Stimulated activated naive CD4-positive, alpha-beta T cell treated with Interleukin-2 at 50 U/mL for 16 hours (primary cell): Measurements from ENCODE around the gene ADGRL2.

Experiments used
- DNase-seq: peaks from one replicate; lab custom pipeline; 2025; lab: John Stamatoyannopoulos, UW

Gene ADGRL2

GRCh38 chr1:81800695-81801650, at the start of gene ADGRL2:
Gene ADGRL2 (plus strand): TSS chr1:81800934. CDS start chr1:81836985, 36,051 bp downstream.
- DNase-seq: no peak

DNA sequence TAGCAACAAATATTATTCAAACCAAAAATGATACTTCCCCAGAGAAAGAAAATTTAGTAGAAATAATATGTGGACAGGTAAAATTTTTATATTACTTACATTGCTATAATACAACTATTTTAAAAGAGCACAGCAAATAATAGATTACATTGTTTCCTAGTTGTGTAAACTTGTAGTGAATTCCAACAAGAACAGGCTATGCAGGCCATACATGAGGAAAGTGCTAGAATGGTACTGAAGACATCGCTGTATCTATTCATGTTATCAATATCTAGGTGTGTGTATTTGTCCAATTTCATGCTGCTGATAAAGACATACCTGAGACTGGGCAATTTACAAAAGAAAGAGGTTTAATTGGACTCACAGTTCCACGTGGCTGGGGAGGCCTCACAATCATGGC, 47.9 kb upstream of the ADGRL2 start:
- DNase-seq: no peak

DNA sequence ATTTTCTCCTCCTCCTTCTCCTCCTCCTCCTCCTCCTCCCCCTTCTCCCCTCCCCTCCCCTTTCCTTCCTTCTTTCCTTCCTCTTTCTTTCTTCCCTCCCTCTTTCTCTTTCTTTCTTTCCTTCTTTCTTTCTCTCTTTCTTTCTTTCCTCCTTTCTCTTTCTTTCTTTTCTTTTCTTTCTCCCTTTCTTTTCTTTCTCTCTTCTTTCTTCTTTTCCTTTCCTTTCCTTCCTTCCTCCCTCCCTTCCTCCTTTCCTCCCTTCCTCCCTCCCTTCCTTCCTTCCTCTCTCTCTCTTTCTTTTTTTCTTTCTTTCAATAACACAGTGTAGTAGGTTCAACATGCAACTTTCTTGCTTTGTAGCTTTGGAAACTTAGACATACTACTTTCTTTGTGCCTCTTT, 46.3 kb upstream of the ADGRL2 start:
- no peak for DNase-seq

DNA sequence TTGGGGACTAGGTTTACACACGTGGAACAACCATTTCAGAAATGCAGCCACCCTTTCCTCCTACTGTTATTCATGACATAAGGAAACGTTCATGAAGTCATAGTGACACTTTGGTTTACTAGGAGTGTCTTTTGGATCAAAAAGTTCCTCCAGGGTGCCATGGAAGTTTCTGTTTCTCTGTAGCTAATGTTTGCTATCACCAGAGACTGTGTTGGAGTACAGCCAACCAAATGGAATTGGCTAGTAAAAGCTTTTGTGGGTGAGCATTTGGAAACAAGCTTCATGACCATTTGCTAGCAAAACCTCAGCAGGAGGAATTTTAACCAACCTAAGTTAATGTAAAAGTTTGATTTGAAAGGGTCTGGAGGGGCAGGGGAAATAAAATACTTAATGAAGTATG, 43.9 kb upstream of the ADGRL2 start:
- DNase-seq: no peak

DNA sequence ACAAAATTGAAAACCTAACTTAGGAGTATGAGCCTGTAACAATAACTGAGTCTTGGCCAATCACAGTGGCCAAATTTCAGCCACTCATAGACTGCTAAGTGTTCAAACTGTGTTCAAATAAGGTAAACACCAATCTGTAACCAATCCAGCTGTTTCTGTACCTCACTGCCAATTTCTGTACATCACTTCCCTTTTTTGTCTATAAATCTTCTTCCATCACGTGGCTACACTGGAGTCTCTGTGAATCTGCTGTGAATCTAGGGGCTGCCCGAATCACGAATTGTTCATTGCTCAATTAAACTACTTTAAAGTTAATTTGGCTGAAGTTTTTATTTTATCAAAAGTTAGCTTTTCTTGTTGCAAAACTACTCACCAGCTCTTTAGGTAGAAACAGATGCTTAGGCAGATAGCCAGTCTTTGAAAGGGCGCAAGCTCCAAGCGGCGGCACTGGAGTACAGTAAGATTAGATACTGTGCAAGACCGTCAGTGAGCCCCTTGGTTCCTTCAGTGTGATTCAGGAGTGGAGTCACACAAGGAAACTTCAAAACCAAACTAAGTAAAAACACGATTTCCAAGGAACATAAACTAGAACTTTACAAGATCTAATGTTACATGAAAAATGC, 43.2 kb upstream of the ADGRL2 start:
- no peak for DNase-seq

DNA sequence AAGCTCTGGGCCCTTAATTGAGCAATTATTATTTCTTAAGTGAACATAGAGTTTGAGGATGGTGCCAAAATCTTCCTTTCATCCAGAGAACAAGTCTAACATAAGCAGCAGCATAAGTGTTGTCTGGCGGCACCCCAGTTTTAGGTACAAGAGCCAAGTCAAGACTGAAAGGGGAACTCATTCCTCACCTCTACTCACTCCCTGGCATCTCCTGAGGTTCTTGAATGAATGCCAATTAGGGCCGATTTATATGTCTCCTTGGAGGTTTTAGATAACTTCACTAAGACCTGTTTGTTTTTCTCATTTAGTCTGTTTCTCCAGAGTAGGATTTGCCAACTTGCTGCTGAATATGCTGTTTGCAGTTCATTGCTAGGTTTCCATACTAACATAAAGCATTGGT, 42.6 kb upstream of the ADGRL2 start:
- DNase-seq: no peak

DNA sequence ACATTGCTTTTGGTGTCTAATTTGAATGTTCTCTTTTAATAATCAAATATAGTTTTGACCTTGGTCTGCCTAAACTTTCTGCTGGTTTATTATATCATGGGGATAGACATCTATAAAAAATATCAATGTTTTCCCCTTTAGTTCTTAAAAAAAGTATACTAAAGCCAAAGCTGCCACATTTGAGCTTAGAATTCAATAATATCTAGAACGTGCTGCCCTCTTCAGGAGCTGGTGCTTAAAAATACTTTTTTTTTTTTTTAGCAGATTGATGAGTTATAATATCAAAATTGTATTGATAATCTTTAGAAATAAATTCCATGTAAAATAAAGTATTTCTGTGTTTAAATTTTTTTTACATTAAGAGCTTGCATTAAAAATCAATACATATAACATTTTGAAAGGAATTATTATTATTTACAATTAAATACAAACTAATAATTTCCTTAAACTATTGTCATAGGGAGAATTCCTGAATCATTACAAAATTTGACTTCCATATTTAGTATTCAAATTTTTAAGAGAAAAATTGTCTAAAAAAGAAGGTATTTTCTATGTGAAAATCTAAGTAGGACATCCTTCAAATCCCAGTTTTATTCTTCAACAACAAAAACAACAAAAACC, 40.1 kb upstream of the ADGRL2 start:
- DNase-seq: no peak

DNA sequence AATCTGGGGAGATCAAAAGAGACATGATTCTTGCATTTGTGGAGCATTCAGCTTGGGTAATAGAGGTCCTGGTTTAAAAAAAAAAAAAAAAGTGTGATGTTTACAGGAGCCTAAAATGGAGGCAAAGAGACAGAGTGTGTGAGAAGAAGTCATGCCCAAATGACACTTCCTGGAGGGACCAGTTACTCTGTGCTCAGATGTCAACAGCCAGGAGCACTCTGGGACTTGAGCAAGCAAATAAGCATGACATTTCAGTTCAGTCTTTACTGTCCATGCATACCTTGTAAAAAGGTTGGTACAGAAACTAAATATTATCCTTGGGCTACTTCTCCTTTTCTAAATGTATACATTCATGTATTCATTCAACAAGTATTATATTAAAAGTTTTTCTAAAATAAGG, 25.2 kb upstream of the ADGRL2 start:
- DNase-seq: no peak

GRCh38 chr1:81780705-81781454, 19.9 kb upstream of the ADGRL2 start:
- DNase-seq: no peak

GRCh38 chr1:81781749-81782148, 19.0 kb upstream of the ADGRL2 start:
- DNase-seq: no peak

- no peak for DNase-seq
Observed at GRCh38 chr1:81792184-81792583, 8.6 kb upstream of the ADGRL2 start.

DNA sequence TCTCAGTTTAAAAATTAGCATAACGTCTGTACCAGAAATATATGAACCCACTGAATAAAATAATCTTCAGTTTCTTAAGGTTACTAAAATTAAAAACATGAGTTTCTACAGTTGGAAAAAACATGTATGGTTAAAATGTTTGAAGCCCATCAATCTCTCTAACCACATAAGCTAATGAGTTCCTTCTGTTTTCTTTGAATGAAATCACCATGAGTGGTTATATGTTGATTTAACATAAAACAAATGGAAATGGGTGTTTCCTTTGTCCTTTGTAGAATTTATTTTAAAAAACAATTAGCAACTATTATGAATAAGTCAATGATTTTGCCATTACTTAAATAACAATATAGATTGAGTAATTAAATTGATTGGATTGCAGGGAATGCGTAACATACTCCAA, 3.0 kb upstream of the ADGRL2 start:
- DNase-seq: no peak

- no peak for DNase-seq
Observed at GRCh38 chr1:81799939-81800694, 617 bp upstream of the ADGRL2 start.

DNA sequence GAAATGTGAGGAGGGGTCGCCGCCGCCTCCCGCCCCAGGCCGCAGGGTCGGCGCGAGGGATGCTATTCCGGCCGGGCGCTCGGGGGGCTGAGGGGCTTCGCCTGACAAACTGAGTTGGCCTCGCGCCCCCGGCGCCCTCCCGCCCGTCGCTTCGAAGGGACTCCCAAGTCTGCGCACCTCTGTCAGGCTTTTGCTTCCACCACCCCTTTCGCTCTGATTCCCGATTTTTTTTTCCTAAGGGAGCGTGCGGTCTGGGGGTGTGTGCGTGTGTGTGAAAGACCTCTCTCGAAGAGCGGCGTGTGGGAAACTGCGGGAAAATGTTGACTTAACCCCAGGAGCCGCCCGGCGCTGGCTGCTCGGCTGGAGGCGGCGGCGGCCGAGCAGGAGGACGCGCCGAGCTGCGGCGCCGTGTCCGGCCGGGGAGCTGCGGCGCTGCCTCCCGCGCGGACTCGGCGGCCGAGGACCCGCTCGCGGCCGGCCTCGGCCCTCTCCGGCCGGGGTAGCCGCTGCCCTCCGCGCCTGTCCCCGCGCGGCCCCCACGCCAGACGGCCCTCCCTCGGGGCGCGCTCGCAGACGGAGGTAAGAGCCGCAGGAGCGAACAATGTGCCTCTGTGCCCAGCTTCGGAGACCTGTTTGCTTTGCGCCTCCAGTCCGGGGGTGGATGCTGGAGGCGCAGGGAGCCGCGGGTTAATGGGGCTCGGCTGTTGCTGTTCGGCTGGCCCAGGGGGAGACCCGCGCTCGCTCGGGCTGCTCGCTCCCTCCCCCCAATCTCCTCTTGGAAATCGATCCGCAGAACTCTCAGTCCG, 1.1 kb downstream of the ADGRL2 start:
- no peak for DNase-seq

GRCh38 chr1:81802457-81802706, 1.6 kb downstream of the ADGRL2 start:
- no peak for DNase-seq

- no peak for DNase-seq
Observed at GRCh38 chr1:81802707-81803430, 2.1 kb downstream of the ADGRL2 start.

DNA sequence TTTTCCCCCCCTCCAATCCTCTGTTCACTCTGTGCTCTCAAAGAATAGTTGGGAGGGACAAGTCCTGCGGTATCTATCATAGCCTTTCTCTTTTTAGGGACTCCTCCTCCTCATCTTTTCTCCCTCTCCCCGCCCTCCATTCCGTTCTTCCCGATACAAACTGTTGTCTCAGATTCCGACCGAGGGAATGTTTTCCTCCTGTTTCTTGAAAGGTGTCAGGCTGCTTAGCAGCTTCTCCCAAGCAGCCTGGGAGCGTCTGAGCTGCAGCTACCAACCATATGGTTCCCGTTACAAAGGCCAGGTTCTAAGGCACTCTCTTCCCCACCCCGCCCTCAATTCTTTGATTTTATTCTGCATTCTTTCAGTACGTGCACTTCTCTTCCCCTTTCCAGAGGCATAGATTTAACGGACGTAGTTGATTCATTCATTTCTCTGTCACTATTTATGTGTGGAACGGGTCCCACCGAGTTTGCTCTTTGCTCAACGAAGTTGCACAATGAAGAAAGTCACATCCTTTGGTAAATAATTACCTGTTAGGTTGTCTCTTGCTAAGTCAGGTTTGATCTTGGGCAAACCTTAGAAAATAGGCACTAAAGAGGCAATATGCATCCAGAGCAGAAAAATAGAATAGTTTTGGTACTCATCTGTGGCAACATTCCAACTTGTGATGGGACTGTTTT, 2.8 kb downstream of the ADGRL2 start:
- DNase-seq: no peak

DNA sequence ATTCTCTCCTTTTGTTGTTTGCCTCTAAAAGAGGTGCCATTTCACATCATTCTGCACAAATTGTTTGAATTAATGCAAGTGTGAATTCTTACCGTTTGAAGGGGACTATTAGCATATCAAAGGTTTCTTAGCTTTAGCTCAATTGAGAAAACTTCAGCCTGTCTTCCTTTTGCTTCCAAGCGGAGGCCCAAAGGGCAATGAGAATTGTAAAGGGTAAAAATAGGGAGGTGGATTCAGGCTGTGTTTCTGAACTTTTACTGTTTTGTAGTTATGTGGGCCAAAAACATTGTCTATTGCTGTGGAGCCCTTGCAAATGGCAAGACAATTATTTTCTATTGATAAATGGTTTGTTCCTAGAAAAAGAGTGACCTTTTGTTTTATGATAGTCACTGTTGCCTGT, 3.6 kb downstream of the ADGRL2 start:
- DNase-seq: no peak

DNA sequence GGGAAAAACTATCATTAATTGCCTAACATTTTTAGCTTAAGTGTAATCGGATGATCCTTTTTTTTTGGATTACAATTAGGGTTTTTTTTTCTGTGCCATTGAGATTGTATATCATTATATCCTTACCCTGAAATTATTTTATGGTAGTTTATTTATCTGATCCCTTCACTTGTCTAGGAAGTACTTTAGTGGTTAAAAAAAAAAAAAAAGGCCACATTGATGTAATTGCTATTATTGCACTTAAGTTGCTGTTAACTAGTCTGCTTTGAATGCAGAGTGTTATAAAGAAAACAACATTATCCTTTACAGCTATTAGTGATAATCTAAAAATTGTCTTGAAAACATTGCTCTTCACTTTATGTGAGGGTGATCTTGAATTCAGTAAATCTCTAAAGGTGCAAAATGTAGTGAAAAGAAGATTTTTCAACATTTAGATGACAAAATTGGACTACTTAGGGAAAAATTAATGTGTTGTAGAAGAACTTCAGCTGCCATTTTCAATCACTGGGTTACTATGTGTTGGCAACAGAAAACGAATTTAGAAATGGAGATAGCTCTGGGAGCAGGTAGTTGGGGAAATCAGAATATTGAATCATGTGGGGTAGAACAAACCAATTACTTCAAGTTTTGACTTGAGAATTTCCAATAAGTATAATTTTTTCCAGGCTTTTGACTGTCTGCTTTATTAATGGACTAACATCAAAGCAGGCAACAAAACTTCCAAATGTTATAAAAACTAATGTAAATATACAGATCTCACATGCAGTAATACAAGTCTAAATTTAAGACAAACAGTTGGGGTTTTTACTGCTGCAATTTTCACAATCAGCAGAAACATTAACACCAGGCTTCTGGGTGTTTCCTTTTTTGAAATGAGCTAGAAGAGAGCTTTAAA, 5.0 kb downstream of the ADGRL2 start:
- no peak for DNase-seq
